Measurements from ENCODE around the gene ZNF480.
"Not testable (repeated sequence)": the region's sequence is repeated elsewhere in the genome, so short reads cannot be mapped to it uniquely, and the experiment has no call there.

Gene ZNF480

GRCh38 chr19:52296773-52297600, at the start of gene ZNF480:
Gene ZNF480, plus strand, starts transcription at chr19:52297169. Its CDS starts 3,244 bp downstream, at chr19:52300413.
- DNase-seq = peak; percentile 75

DNA sequence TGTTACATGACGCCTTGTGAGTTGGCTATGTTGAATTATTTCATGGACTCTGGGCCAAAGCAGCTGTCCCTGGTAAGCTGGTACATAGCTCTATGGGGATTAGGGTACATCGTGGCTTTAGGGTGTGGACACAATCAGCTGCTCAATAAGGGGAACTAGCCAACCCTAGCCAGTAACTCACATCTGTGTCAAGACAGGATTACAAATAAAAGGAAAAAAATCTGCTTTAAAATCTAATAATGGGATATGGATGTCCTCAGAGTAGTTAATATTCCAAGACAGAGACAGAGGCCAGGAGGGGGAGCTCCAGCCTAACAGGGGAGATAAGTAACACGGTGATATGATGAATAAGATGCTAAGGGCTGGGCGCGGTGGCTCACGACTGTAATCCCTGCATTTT, 48.7 kb upstream of the ZNF480 start:
- DNase-seq = peak; percentile 5

DNA sequence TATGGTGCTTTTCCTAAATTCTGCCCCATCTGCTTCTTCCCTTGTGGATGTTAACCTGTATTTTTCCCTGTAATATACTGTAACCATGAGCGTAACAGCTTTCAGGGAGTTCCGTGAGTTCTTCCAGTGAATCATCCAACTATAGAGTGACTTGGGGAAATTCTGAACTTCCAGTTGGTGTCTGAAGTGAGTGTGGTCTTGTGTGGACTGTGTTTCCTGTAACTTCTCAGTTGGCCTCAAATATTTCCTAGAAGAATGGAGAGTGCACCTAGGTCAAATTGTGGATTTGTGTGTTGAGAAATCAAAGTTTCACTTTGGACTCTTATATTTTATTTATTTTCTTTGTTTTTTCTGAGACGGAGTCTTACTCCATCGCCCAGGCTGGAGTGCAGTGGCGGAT, 38.5 kb upstream of the ZNF480 start:
- no peak for DNase-seq

DNA sequence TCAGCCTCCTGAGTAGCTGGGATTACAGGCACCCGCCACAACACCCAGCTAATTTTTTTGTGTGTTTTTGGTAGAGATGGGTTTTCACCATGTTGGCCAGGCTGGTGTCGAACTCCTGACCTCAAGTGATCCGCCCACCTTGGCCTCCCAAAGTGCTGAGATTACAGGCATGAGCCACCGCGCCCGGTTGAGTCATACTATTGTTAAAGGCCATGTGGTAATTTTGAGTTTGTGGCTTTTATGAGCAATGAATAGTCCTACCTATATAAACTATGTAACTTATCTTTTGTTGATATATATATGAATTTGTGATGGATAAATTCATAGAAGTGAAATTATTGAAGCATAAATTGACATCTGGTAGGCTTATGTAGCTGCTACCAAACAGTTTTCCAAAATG, 31.4 kb upstream of the ZNF480 start:
- not testable (repeated sequence) for DNase-seq

DNA sequence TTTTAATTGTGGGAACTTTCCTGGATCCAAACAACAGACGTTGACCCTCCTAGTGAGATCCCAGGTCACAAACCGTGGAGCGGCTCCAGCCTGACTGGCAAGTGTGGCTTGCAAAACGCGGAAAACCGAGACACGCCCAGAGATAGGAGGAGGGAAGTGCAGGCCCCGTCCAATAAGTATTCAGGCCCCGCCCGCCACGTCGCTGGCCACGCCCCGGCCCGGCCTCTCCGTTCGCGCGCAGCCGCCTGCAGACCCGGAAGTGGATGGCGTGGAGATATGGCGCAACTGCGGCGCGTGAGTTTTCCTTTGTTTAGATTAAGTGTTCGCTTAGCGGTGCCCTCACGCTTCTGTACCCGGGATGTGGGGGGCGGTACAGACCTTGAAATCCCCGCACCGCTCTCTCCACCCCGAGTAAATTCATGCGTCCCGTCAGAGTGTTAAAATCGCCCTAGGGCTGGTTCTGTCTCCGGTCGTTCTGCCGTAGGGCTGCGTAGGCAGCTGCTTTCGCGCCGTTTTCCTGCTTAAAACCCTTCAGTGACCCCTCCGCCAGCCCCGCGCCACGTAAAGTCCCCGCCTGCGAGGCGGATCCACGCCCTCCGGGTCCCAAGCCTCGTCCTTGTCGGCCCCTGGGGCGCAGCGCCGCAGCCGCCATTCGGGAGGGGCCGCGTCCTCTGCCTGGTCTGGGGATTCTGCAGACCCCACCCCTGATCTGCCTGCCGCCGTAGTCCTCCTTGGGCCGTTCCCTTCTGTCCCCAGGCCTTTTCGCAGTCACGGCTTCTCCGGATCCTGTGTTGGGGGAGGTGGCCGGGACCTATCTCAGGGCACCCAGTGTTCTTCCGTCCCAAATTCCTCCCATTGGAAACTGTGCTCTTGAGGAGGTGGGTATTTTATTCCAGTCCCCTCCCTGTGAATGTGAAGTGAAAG, 27.4 kb upstream of the ZNF480 start, which contains the start of gene ZNF766:
Gene ZNF766 (plus strand): TSS at position 250 of the 924 bp plus-strand sequence. CDS start 27 bp downstream, at position 277.
- peak; percentile 84 for DNase-seq

DNA sequence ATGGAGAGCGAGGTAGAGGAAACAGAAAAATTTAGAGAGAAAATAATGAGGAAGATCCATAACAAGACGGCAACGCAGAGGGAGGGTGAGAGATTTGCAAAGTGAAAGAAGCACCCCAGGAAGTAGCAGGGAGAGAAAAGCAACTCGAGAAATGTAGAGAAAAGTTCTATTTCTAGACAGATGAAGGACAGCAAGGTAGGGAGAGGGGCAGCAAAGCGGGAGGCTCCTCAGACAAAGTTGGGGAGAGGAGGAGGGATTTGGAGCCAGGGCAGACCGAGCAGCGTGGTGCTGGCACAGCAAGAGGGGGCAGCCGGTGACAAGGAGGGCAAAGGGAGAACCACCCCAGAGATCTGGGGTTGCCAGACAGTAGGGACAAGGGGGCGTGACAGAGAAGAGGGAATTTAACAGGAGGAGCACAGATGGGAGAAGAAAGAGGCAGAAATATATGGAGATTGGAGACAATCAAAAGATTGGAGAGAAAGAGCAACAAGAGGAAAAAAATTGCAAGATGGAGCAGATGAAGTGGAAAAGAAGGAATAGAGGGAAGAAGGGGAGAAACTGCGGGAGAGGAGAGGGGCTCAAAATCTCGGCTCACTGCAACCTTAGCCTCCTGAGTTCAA, 26.6 kb upstream of the ZNF480 start:
- no peak for DNase-seq

DNA sequence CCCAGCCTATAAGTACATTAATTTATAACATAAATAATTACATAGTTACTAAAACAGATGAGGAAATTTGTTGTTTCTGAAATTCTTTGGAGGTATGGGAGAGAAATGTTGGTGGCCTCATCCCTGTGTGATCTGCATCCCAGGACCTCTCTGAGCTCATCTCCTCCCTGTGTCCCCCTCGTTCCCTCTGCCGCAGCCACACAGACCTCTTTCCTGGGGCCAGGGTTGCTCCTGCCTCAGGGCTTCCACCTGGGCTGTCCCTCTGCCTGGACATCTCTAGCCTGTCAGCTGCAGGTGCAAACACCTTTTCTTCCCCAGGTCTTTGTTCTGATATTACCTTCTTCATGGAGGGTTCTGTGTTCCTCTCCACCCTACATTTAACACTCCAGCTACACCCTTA, 23.7 kb upstream of the ZNF480 start:
- DNase-seq = no peak

DNA sequence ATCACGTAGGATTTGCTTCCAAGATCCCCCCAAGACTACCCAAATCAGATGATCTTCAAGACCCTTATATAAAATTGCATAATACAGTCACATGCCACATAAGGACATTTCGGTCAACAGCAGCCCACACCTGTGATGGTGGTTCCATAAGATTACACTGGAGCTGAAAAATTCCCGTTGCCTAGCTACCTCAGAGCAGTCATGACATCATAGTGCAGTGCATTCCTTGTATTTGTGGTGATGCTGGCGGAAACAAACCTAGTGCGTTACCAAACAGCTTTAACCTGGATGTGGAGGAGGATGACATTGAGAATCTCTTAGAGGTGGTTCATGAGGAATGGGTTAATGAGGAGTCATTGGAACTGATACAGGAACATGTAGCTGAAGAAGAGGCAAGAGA, 22.8 kb upstream of the ZNF480 start:
- no peak for DNase-seq

GRCh38 chr19:52275988-52276387, 21.0 kb upstream of the ZNF480 start:
- DNase-seq = no peak

DNA sequence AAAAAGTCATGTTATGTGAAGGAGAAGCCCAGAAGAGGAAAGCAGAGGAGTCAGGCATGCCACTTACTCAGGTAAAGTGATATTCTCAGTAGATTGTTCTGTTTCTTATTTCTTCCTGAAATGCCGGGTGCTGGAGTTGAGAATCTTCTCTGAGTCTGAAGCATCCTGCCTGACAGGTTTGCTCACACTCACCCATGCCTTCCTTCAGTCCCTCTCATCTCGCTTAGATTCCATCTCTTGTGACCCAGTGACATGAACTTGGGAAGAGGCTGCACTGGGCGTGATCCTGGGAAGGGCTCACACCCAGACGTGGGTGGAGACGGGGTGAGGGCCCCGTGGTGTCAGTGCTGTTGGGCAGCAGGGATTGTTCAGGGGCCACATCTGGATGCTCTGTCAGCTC, 19.5 kb upstream of the ZNF480 start:
- no peak for DNase-seq

GRCh38 chr19:52286256-52286655, 10.7 kb upstream of the ZNF480 start:
- no peak for DNase-seq

DNA sequence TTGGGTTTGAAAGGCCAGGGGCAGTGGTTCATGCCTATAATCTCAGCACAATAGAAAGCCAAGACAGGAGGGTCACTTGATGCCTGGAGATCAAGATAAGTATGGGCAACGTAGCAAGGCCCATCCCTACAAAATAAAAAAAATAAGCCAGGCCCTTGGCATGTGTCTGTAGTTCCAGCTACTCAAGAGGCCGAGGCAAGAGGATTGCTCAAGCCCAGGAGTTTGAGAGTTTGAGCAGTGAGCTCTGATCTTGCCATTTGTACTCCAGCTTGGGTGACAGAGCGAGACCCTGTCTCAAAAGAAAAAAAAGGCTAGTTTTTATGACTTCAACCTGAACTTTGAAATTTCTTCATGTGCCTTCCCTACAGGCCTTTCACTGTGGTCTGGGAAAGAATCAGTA, 5.2 kb upstream of the ZNF480 start:
- no peak for DNase-seq

- DNase-seq = not testable (repeated sequence)
These were observed 4.0 kb upstream of the ZNF480 start for GRCh38 chr19:52292946-52293345.

DNA sequence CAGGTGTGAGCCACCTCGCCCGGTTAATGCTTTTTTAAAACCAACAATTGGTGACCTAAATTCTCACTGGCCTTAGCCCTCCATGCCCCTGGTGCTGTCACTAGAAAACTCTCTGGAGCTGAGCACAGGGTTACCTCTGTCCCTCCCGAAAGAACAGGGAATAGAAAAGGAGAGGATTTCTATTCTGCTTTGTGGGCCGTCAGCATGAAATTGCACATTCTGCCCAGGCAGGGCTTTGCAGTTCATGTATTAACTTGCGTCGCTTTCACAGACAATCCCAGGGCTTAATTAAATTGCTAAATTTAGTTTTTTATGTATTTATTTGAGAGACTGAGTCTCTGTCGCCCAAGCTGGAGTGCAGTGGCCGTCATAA, 583 bp upstream of the ZNF480 start:
- DNase-seq = no peak

DNA sequence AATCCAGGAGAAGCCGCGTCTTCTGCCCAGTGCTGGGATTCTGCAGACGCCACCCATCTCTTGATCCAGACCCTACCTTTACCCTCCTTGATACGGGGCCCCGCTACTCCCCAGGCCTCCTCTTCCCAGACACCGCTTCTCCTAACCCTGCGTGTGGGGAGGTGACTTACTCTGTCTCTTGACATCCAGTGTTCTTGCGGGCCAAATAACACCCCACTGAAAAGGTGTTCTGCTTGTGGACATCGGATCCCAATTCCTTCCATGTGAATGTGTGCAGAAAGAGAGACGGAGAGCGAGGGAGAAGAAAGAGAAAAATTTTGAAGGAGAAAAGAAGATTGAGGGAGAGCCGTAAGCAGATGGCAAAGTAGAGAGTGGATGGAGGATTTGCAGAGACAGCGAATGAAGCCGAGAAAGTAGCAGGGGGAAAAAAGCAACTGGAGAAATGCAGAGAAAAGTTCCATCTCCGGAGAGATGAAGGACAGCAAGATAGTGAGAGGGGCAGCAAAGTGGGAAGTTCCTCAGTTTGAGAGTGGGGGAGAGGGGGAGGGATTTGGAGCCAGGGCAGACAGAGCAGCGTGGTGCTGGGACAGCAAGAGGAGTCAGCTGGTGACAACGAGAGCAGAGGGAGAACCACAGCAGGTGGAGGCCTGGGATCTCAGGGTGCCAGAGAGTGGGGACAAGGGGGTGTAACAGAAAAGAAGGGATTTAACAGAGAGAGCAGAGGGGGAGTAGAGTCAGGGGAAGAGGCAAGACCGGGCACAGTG, 814 bp downstream of the ZNF480 start:
- no peak for DNase-seq

DNA sequence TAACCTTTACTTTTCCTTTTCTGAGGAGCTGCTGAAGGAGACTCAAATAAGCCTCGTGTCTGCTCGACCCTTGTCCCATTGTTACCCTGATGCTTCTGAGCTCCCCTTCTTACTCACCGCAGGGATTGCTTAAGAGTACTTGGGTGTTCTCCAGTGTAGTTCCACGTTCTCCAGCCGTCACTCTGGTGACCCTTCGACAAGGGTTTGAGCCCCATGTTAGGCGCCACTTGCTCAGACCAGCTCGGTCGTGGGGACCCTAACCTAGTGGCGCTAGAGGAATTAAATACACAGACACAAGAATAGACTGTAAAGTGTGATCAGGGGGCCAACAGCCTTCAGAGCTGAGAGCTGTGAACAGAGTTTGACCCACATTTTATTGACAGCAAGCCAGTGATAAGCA, 10.3 kb downstream of the ZNF480 start:
- no peak for DNase-seq

DNA sequence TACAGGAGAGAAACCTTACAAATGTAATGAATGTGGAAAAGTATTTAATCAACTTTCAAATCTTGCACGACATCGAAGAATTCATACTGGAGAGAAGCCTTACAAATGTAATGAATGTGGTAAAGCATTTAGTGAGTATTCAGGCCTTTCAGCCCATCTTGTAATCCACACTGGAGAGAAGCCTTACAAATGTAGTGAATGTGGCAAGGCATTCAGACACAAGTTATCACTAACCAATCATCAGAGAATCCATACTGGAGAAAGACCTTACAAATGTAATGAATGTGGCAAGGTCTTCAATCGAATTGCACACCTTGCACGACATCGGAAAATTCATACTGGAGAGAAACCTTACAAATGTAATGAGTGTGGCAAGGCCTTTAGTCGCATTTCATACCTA, 25.5 kb downstream of the ZNF480 start:
- no peak for DNase-seq

DNA sequence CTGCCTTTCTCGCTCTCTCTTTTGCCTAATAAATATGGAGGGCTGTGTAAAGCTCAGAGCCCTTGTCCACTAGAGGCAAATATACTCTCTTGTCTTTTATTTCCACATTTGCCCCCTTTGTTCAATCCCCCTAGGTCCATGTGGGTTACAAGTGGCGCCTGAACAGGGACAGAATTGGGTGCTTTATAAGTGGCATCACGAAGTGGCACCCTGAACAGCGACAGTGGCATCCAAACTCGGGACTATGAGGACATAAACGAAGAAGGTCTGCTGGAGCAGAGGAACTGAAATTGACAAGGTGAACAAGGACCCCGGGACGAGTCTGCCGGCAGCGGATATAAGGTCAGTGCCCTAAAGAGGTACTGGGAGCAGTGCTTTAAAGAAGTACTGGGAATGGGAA, 34.8 kb downstream of the ZNF480 start:
- no peak for DNase-seq

GRCh38 chr19:52335768-52336116, 38.8 kb downstream of the ZNF480 start:
- no peak for DNase-seq

DNA sequence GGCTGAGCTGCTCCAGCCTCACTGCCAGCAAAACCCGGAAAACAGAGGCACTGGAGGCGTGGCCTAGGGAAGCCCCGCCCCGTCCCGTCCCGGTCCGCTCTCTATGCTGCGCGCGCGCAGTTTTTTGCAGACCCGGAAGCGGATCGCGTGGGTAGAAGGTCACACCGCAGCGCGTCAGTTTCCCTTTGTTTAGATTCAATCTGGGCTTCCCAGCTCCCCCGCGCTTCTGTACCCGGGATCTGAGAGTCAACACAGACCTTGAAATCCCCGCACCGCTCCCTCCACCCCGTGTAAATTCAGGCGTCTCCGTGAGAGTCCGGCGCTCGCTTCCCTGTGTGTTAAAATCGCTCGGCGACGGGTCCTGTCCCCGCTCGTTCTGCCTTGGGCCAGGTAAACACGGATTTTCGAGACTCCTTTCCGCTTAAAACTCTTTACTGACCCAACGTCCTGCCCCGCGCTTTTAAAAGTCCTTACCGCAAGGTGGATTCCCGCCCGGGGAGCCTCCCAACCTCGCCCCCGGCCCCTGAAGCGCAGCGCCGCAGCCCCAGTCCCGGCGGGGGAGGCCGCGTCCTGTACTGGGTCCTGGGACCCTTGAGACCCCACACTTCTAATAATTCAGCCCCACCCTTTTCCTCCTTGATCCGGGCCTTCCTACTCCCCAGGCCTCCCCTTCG, 39.3 kb downstream of the ZNF480 start, which contains the start of gene ZNF610:
Gene ZNF610 (plus strand): TSS at position 127 of the 674 bp plus-strand sequence. CDS start 12,930 bp downstream, outside the sequence.
- DNase-seq = peak; percentile 12

- DNase-seq = no peak
These were observed 39.9 kb downstream of the ZNF480 start for GRCh38 chr19:52336791-52337381.

All from amniotic stem cell (primary cell).